GM21423 (cell line): ENCODE results near the gene GLTPD2.

ENCODE experiments used
- ATAC-seq: cut with Tn5 transposase; IDR thresholded peaks from one replicate; pipeline ENCODE4 v1.9.1; 2021; ENCODE audit warnings: mild to moderate bottlenecking, moderate library complexity; ENCODE audit not compliant: unreplicated experiment

Gene GLTPD2

DNA sequence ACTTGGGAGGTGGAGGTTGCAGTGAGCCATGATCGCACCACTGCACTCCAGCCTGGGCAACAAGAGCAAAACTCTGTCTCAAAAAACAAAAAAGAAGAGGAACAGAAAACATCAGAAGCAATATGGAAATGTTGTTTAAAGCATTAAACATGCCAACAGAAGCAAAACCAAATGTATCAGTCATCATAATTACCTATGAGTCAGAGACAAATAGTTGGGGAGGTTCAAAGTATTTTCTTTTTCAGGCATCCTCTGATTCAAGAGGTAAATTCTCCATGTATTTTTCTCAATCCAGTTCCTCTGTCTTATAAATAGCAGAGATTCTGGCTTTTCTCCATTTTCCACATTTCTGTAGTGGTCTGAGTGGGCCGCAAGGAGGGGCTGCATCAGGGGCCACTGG, 19.1 kb upstream of the GLTPD2 start:
- no peak for ATAC-seq

- no peak for ATAC-seq
Measured at GRCh38 chr17:4771519-4772234, 17.1 kb upstream of the GLTPD2 start, which contains the start of gene TM4SF5. Gene TM4SF5 (plus strand): TSS chr17:4771886. CDS start chr17:4771923, 37 bp downstream.

DNA sequence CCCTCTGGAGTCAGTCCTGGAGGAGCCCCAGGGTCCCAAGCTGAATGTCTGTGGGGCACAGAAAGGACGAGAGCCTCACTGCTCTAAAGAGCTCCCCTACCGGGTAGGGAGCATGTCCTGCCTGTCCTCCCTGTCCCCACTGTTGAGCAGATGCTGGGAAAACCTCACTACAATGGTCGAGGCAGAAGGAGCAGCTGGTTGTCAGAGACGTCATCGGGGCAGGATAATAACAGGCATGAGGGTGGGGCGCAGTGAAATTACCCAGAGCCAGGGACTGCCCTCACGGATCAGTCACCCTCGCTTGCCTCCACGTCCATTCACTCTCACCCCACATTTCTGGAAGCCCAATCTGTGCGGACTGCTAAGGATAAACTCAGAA, 16.5 kb upstream of the GLTPD2 start:
- no peak for ATAC-seq

DNA sequence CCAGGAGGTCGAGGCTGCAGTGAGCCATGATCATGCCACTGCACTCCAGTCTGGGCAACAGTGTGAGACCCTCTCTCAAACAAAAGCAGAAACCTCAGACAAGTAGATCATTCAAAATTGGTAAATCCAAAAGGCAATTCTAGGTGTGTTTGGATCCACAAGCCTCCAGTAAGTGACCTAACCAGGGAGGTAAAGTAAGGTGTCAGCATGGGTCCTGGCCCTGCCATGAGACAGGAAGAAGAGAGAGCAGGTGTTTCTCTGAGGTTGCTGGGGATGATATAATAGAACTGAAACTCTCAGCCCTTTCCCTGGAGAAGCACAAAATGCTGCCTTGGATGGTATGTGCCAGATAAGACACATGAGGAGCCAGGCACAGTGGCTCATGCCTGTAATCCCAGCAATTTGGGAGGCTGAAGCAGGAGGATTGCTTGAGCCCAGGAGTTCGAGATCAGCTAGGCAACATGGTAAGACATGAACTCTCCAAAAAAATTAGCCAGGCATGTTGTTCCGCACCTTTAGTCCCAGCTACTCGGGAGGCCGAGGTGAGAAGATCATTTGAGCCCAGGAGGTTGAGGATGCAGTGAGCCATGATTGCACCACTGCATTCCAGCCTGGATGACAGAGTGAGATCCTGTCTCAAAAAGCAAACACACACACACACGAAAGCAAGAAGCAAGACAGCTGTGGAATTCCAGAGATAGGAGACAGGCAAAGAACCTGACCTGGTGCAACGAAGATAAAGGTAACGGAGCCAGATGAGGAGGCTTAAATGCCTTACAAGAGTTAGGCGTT, 10.6 kb upstream of the GLTPD2 start:
- ATAC-seq: no peak

DNA sequence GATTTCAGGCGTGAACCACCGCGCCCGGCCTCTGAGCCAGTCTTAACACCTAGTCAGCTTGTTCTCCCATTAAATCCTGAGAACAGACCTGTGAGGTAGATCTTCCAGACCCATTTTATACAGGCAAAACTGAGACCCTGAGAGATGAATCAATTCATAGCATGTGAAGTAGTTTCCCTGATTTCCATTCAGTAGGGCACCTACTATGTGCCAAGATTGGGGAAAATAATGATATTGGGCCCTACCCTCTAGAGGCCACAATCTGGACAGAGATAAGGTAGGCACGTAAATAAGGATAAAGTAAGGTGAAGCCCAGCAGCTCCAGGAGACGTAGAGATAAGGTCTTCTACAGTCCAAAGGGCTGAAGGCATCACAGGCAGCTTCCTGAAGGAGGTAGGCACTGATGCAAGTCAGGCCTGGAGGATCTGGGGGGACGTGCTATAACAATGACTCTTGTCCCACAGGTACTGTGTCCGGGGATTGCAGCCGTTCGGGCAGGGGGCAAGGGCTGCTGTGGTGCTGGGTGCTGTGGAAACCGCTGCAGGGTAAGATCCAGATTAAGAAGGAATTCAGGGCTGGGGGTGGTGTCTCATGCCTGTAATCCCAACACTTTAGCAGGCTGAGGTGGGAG, 8.3 kb upstream of the GLTPD2 start:
- no peak for ATAC-seq

GRCh38 chr17:4782652-4783051, 6.1 kb upstream of the GLTPD2 start:
- ATAC-seq: no peak

GRCh38 chr17:4785311-4786105, 3.3 kb upstream of the GLTPD2 start:
- ATAC-seq: no peak

- ATAC-seq: no peak
Measured at GRCh38 chr17:4786106-4786511, 2.7 kb upstream of the GLTPD2 start, which contains the start of gene VMO1. Gene VMO1 (minus strand): TSS chr17:4786364. CDS start chr17:4786352, 12 bp downstream.

DNA sequence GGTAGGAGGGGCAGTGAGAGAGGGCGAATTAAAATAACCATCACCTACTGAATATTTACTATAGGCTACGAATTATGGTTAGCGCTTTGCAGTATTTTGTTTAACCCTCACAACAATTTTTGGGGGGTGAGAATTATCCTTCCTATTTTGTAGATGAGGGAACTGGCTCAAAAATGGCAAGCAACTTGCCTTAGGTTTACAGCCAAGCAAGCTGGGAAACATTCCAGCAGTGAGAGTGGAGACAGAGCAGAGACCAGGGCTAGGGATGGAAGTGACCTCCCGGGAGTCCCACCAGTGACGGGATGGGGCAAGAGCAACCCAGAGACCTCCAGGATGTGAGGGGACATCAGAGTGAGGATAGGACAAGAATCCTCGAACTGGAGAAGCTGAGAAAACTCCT, 2.2 kb upstream of the GLTPD2 start:
- no peak for ATAC-seq

GRCh38 chr17:4788159-4788806, 481 bp upstream of the GLTPD2 start:
- ATAC-seq: no peak

- peak; percentile 26 for ATAC-seq
Measured at GRCh38 chr17:4789701-4789950, 862 bp downstream of the GLTPD2 start.

DNA sequence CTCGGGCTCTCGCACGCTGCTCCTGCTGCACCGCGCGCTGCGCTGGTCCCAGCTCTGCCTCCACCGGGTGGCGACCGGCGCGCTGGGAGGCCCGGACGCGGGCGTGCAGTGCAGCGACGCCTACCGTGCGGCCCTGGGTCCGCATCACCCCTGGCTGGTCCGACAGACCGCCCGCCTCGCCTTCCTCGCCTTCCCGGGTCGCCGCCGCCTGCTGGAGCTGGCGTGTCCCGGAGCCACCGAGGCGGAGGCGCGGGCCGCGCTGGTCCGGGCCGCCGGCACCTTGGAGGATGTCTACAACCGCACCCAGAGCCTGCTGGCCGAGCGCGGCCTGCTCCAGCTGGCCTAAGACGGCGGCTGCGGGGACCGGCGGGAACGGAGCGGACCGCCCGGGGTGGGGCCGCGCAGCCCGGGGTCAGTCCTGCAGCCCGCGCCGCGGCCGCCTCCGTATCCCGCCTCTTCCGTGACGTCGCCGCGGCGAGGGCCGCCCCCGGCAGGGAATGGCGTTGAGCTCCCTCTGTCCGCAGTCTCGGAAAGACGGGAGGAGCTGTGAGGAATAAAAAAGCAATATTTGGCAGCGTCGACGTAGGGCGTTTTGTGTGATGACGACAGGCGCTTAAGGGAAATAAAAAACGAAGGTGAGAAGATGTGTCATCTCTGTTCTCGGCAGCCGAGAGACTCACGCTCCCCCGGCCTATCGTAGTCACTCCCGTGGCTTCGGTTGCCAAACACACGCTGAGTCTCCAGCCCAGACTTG, 1.4 kb downstream of the GLTPD2 start:
- ATAC-seq: peak; percentile 66

GRCh38 chr17:4790705-4791088, 1.9 kb downstream of the GLTPD2 start:
- no peak for ATAC-seq

- ATAC-seq: no peak
Measured at GRCh38 chr17:4795168-4795567, 6.4 kb downstream of the GLTPD2 start.

- no peak for ATAC-seq
Measured at GRCh38 chr17:4796552-4796920, 7.8 kb downstream of the GLTPD2 start.

- no peak for ATAC-seq
Measured at GRCh38 chr17:4800462-4801196, 11.9 kb downstream of the GLTPD2 start.

DNA sequence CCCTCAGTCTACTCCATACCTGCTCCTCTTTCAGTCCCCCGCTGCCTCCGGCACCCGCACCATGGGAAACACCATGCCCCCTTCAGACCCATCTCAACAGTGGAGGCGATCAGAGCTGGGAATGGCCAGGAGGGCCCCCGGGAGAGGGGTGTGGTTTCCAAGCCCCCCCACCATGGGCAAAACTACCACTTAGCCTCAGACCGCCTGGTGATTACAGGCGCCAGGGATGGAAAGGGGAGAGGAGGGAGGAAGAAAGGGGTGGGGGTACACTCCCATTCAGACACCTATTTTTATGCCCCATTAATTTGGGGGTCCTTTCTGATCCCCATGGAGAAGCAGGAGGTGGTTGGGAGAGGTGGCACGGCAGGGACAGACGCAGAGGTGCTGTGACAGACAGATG, 13.5 kb downstream of the GLTPD2 start, which contains the start of gene C17orf114:
TSS of gene C17orf114 (minus strand) at position 101 of the 400 bp plus-strand sequence.
- ATAC-seq: no peak

DNA sequence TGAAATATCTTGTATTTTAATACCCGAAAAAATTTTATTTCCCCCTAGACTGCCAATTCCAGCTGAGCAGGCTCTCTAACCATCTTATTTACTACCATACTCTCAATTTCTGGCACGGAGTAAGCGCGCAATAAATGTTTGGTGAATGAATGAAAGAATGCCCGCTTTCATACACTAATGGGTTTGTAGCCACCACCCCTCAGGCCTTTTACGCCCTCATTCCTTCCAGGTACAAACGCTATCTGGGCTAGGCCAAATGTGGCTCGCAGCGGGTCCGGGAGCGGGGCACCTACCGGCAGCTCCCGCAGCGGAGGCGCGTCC, 17.7 kb downstream of the GLTPD2 start:
- no peak for ATAC-seq

- ATAC-seq: peak; percentile 96
Measured at GRCh38 chr17:4806777-4807604, 18.2 kb downstream of the GLTPD2 start, which contains the start of gene PLD2. Gene PLD2 (plus strand): TSS chr17:4807152. CDS start chr17:4807773, 621 bp downstream.
